ENCODE measurements around the gene AMIGO3.
A peak's percentile ranks its signal among the peaks of the same experiment; 100 is the strongest.
"Not testable (repeated sequence)": the region's sequence is repeated elsewhere in the genome, so short reads cannot be mapped to it uniquely, and the experiment has no call there.

Gene AMIGO3

GRCh38 chr3:49686346-49686745, 33.1 kb downstream of the AMIGO3 start:
- peak; percentile 49 for DNase-seq

- DNase-seq: not testable (repeated sequence)
Measured at GRCh38 chr3:49685846-49686245, 33.6 kb downstream of the AMIGO3 start.

- DNase-seq: not testable (repeated sequence)
Measured at GRCh38 chr3:49685103-49685502, 34.4 kb downstream of the AMIGO3 start.

- not testable (repeated sequence) for DNase-seq
Measured at GRCh38 chr3:49684453-49684852, 35.0 kb downstream of the AMIGO3 start.

GRCh38 chr3:49683162-49683561, 36.3 kb downstream of the AMIGO3 start:
- no peak for DNase-seq

GRCh38 chr3:49681543-49681942, 37.9 kb downstream of the AMIGO3 start:
- DNase-seq: no peak

GRCh38 chr3:49681232-49681522, 38.3 kb downstream of the AMIGO3 start:
- no peak for DNase-seq

- DNase-seq: no peak
Measured at GRCh38 chr3:49680493-49681231, 38.8 kb downstream of the AMIGO3 start.

- DNase-seq: no peak
Measured at GRCh38 chr3:49675912-49676311, 43.6 kb downstream of the AMIGO3 start.

- no peak for DNase-seq
Measured at GRCh38 chr3:49674497-49674983, 44.9 kb downstream of the AMIGO3 start.

GRCh38 chr3:49673715-49674496, 45.6 kb downstream of the AMIGO3 start, which contains the start of gene APEH:
TSS of gene APEH (plus strand) at chr3:49674351. CDS start at chr3:49674402, 51 bp downstream.
- DNase-seq: peak; percentile 97

- no peak for DNase-seq
Measured at GRCh38 chr3:49673121-49673714, 46.3 kb downstream of the AMIGO3 start.

GRCh38 chr3:49671291-49672288, 47.9 kb downstream of the AMIGO3 start:
- peak; percentile 78 for DNase-seq

GRCh38 chr3:49670940-49671290, 48.6 kb downstream of the AMIGO3 start:
- DNase-seq: no peak

- DNase-seq: no peak
Measured at GRCh38 chr3:49669352-49669751, 50.1 kb downstream of the AMIGO3 start.

GRCh38 chr3:49668861-49669260, 50.6 kb downstream of the AMIGO3 start:
- DNase-seq: no peak

- no peak for DNase-seq
Measured at GRCh38 chr3:49668414-49668797, 51.1 kb downstream of the AMIGO3 start.

- no peak for DNase-seq
Measured at GRCh38 chr3:49667701-49668413, 51.6 kb downstream of the AMIGO3 start.

All from activated T-cell treated with anti-CD3 and anti-CD28 coated beads, Interleukin-2, amount 50 U/mL, for 1 hour (primary cell).